GM12878 (cell line): ENCODE results near the gene FBXL16. TPM values are rescaled to one million over a fixed set of nuclear protein-coding genes. Genes with fewer than 3 reads are reported as not detected.

ENCODE experiments used
- ATAC-seq: fragments of 200-7000 bp; cut with Tn5 transposase; 3 replicates; pipeline ENCODE4 v1.9.1; 2020; ENCODE audit warnings: mild to moderate bottlenecking, moderate library complexity
- BruUV-seq: library from RNA; stranded (reverse); fragments of 400-500 nt; replicated peaks from 2 replicates; lab custom pipeline; 2021; lab: Mats Ljungman, UMichigan
- CTCF ChIA-PET: fragments of 300-600 bp; sonication (Branson Sonifier 250); formaldehyde crosslinking; extraction: SDS; loops from one replicate; lab custom pipeline; 2021; ENCODE audit warnings: inconsistent platforms; lab: Yijun Ruan, JAX
- POLR2A ChIA-PET: fragments of 350-600 bp; formaldehyde crosslinking; extraction: SDS; loops from one replicate; lab custom pipeline; 2021; ENCODE audit warnings: inconsistent platforms; lab: Charles Lee
- RAD21 ChIA-PET: fragments of 300-600 bp; sonication (Branson Sonifier 250); formaldehyde crosslinking; loops from one replicate; lab custom pipeline; 2023; ENCODE audit warnings: antibody characterized with exemption; ENCODE audit not compliant: unreplicated experiment; lab: Charles Lee
- SMC1A ChIA-PET: fragments of 300-600 bp; sonication (Branson Sonifier 250); formaldehyde crosslinking; loops from one replicate; lab custom pipeline; 2023; ENCODE audit not compliant: unreplicated experiment, uncharacterized antibody; lab: Charles Lee
- DNase-seq: peaks from one replicate; pipeline ENCODE4 v3.0.0-alpha.2; 2011; ENCODE audit warnings: low read depth, low spot score
- FAIRE-seq: peaks from 3 replicates; lab custom pipeline; 2011; peaks lifted over from hg19 to GRCh38; lab: Jason Lieb, UNC
- H2AFZ ChIP-seq: 2 replicates; pipeline ENCODE4 v1.6.0; 2011; ENCODE audit warnings: low read depth, low read length, control low read depth; ENCODE audit not compliant: control insufficient read depth
- H3K27ac ChIP-seq: 2 replicates; pipeline ENCODE4 v1.5.1; 2011; ENCODE audit warnings: control low read depth; ENCODE audit not compliant: control insufficient read depth, insufficient read depth
- H3K27me3 ChIP-seq, 2 experiments: replicated peaks in 1 of 2; 2 replicates each; pipeline versions ENCODE4 v1.6.0 to v1.6.1; 2011; ENCODE audit warnings: low read length in 1 of 2; ENCODE audit not compliant: control insufficient read depth in 2 of 2, insufficient read depth in 2 of 2
- H3K36me3 ChIP-seq, 2 experiments: 2 replicates each; pipeline ENCODE4 v1.5.1; 2011; ENCODE audit warnings: low read length in 1 of 2; ENCODE audit not compliant: control insufficient read depth in 2 of 2, insufficient read depth in 2 of 2
- H3K4me1 ChIP-seq: 2 replicates; pipeline ENCODE4 v1.6.1; 2011; ENCODE audit warnings: mild to moderate bottlenecking, low read length, moderate library complexity, mixed read lengths; ENCODE audit not compliant: control insufficient read depth, insufficient read depth
- H3K4me2 ChIP-seq: 2 replicates; pipeline ENCODE4 v1.6.0; 2011; ENCODE audit warnings: control low read depth; ENCODE audit not compliant: control insufficient read depth, insufficient read depth
- H3K4me3 ChIP-seq: fragments of 200-600 bp; sonication (generic); 2 replicates; pipeline ENCODE4 v1.5.1; 2016
- H3K79me2 ChIP-seq: 2 replicates; pipeline ENCODE4 v1.6.0; 2011; ENCODE audit warnings: low read length; ENCODE audit not compliant: control insufficient read depth, insufficient read depth
- H3K9ac ChIP-seq: 2 replicates; pipeline ENCODE4 v1.8.0; 2011; ENCODE audit warnings: low read length, control low read depth, mixed read lengths; ENCODE audit not compliant: control insufficient read depth, insufficient read depth
- H3K9me3 ChIP-seq: replicated peaks from 3 replicates; pipeline ENCODE4 v1.5.1; 2011; ENCODE audit warnings: mild to moderate bottlenecking, low read length; ENCODE audit not compliant: control insufficient read depth, insufficient read depth
- H4K20me1 ChIP-seq: 2 replicates; pipeline ENCODE4 v1.6.0; 2011; ENCODE audit not compliant: control insufficient read depth, insufficient read depth
- CTCF ChIP-seq, 3 experiments: IDR thresholded peaks in 2 of 3; conservative IDR thresholded peaks in 1 of 3; 2 replicates each; pipeline ENCODE4 v1.5.1; 2011; ENCODE audit warnings: low read depth in 3 of 3, low read length in 3 of 3, mild to moderate bottlenecking in 3 of 3, control low read depth in 2 of 3, moderate library complexity in 2 of 3, inconsistent platforms in 1 of 3, mixed read lengths in 1 of 3; ENCODE audit not compliant: control insufficient read depth in 2 of 3, insufficient read depth in 1 of 3; ENCODE audit errors: extremely low read depth in 1 of 3
- ETV6 ChIP-seq, 2 experiments: fragments of 450-650 bp in 1 of 2; IDR thresholded peaks in 1 of 2; conservative IDR thresholded peaks in 1 of 2; 2 replicates each; pipeline ENCODE4 v1.6.1; 2014; ENCODE audit warnings: antibody characterized with exemption in 1 of 2, borderline replicate concordance in 1 of 2, low read depth in 1 of 2, mild to moderate bottlenecking in 1 of 2, moderate library complexity in 1 of 2
- MEF2A ChIP-seq: IDR thresholded peaks from 2 replicates; pipeline ENCODE4 v1.6.1; 2011; ENCODE audit warnings: low read depth, mild to moderate bottlenecking, low read length, moderate library complexity; ENCODE audit not compliant: insufficient read depth
- POLR2A ChIP-seq: IDR thresholded peaks from 2 replicates; pipeline ENCODE4 v1.6.1; 2011; ENCODE audit warnings: low read depth, mild to moderate bottlenecking, low read length
- RELA ChIP-seq: fragments of 450-650 bp; IDR thresholded peaks from 2 replicates; pipeline ENCODE4 v1.8.0; 2014; ENCODE audit warnings: borderline replicate concordance; ENCODE audit not compliant: partially characterized antibody
- ZNF384 ChIP-seq: IDR thresholded peaks from 2 replicates; pipeline ENCODE4 v1.6.1; 2012; ENCODE audit warnings: low read depth, mild to moderate bottlenecking, low read length, improper control_type of control experiment, borderline replicate concordance
- WGBS: methylation state at CpG from one replicate; pipeline ENCODE4 v1.1.6; 2016; ENCODE audit warnings: low lambda C conversion rate; ENCODE audit not compliant: insufficient replicate concordance, insufficient coverage; ENCODE audit errors: missing lambda C conversion rate; 5-methylcytosine and 5-hydroxymethylcytosine counted together
- in situ Hi-C: fragments of 300-500 bp; cut with MboI; formaldehyde crosslinking; loops from 9 replicates; pipeline ENCODE4 v1.14.3; 2018; ENCODE audit warnings: mixed read lengths
- intact Hi-C: fragments of 100-400 bp; cut with micrococcal nuclease; formaldehyde crosslinking; loops from one replicate; pipeline ENCODE4 v1.14.2; 2022; ENCODE audit not compliant: unreplicated experiment
- polyA plus RNA-seq, 11 experiments: library from polyadenylated mRNA; depleted of rRNA in 4 of 11; unstranded in 6 of 11; stranded (reverse) in 5 of 11; fragments of >200 nt; fragmentation: Nextera tagmentation in 4 of 11; fragmentation: Illumina TruSeq in 1 of 11; extraction: Ambion mirVana in 4 of 11; extraction: Trizol in 1 of 11; gene quantifications; 1 replicate in 1 of 11; 2 replicates in 10 of 11; pipeline versions ENCODE4 v1.2.1 to v1.2.3, GENCODE V29; 2011 to 2016; ENCODE audit warnings: inconsistent platforms in 2 of 11, missing spikeins in 2 of 11, low read depth in 1 of 11
- total RNA-seq, 4 experiments: library from RNA; depleted of rRNA in 3 of 4; stranded (reverse); fragments of >200 nt in 3 of 4; fragmentation: Illumina TruSeq in 1 of 4; extraction: Trizol in 1 of 4; gene quantifications; 2 replicates each; pipeline versions ENCODE4 v1.2.1 to v1.2.3, GENCODE V29; 2013 to 2021
- TF ChIP-seq, protein P1 (sequence below): fragments of 450-650 bp; IDR thresholded peaks from 2 replicates; pipeline ENCODE4 v1.6.1; 2017; ENCODE audit warnings: borderline replicate concordance

Gene FBXL16
- total and polyA plus RNA-seq, 10 of the 15 experiments (the other 5 are each of a cell fraction or from before 2014, with no cell fraction given), result 0.13 to 1.4 (median 0.24) TPM

DNA sequence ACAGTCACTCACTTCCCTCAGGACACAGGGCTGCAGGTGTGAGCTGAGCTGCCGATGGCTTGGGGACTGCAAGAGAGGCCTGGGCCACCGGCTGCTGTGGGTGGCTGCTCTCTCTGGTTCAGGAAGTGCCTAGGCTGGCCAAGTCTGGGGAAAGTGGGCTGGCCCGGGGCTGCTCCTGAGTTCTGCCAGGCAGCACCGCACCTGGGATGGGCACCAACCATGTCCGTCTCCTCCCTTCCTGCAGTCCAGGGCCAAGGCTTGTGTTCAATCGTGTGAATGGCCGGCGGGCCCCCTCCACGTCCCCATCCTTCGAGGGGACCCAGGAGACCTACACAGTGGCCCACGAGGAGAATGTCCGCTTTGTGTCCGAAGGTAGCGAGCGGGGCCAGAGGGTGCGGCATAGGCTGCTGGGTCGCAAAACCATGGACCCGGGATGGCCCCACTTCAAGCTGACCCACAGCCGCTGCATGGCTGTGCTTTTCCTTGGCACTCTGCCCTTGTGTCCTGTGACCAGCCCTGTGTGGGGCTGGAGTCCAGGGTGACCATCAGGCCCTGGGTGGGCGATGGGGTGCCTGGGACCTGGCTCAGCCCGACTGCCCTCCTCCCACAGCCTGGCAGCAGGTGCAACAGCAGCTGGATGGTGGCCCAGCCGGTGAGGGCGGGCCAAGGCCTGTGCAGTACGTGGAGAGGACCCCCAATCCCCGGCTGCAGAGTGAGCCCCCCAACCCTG, 58.3 kb downstream of the FBXL16 start (continued):
- TF ChIP-seq RELA, result no peak
- TF ChIP-seq ZNF384, result no peak
- TF ChIP-seq, protein P1, sequence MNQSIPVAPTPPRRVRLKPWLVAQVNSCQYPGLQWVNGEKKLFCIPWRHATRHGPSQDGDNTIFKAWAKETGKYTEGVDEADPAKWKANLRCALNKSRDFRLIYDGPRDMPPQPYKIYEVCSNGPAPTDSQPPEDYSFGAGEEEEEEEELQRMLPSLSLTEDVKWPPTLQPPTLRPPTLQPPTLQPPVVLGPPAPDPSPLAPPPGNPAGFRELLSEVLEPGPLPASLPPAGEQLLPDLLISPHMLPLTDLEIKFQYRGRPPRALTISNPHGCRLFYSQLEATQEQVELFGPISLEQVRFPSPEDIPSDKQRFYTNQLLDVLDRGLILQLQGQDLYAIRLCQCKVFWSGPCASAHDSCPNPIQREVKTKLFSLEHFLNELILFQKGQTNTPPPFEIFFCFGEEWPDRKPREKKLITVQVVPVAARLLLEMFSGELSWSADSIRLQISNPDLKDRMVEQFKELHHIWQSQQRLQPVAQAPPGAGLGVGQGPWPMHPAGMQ, result no peak
- no peak for TF ChIP-seq CTCF (IDR thresholded peaks at IDR 0.05 in 2 of 3, conservative IDR thresholded peaks at IDR 0.05 in 1 of 3; ENCODE audit: control insufficient read depth in 2 of 3, extremely low read depth in 1 of 3, insufficient read depth in 1 of 3, low read depth in 3 of 3, low read length in 3 of 3)
- TF ChIP-seq, all 136 proteins: peak for 0

- ChIA-PET SMC1A (no interaction called here), POLR2A (interaction anchor here (1.2 to 1.4 kb wide), 2 partner anchors 9 to 10 kb away, joined by 3 to 4 read pairs; partner anchors contain the start of gene METTL26), CTCF (interaction anchor here (3.1 kb wide), 1 partner anchor 21 kb away, joined by 11 read pairs; the partner anchor contains the start of gene RHOT2), RAD21 (interaction anchor here (1.8 kb wide), 1 partner anchor 14 kb away, joined by 7 read pairs; no protein-coding TSS in a partner anchor)
- FAIRE-seq (no peak), DNase-seq (no peak), ATAC-seq (no peak)
- Histone ChIP-seq H3K79me2 (peaks cover 39% of the 10 kb centered on the region), H3K9me3 (no peaks in the 10 kb centered on the region), H2AFZ (no peak overlapping the region), H4K20me1 (no peaks in the 10 kb centered on the region), H3K27ac (no peak overlapping the region), H3K4me2 (no peak overlapping the region; the same call in 1 of the 2 replicates), H3K36me3 (no peaks in the 10 kb centered on the region; a peak in 2 of 4 replicates), H3K27me3 (no peaks in the 10 kb centered on the region), H3K9ac (no peak overlapping the region), H3K4me1 (peaks cover 9% of the 10 kb centered on the region), H3K4me3 (no peak overlapping the region)
- 69% methylated on average over 22 of the region's 22 CpGs for WGBS
- in situ Hi-C loops, result no loop called here
- intact Hi-C loops, result no loop called here
- BruUV-seq, result no TSS peak
- TF ChIP-seq POLR2A (0 out of 2 replicates have a peak, but pooled peaks have one; percentile 25), MEF2A (no peak), ETV6 (conservative IDR thresholded peaks at IDR 0.05 in 1 of 2, IDR thresholded peaks at IDR 0.05 in 1 of 2; ENCODE audit: borderline replicate concordance in 1 of 2, low read depth in 1 of 2) (no peak)
Measured at GRCh38 chr16:646679-647172, 58.9 kb downstream of the FBXL16 start.
